HL-60 (cell line): ENCODE data around the gene ATG101.

Experiments
- CTCF ChIP-seq: IDR thresholded peaks from one replicate; pipeline ENCODE4 v1.5.1; 2011; ENCODE audit warnings: low read length, control low read depth, inconsistent platforms; ENCODE audit not compliant: insufficient read depth
- POLR2AphosphoS5 ChIP-seq: IDR thresholded peaks from 2 replicates; pipeline ENCODE4 v1.6.1; 2012; ENCODE audit warnings: low read depth

GRCh38 chr12:52090291-52090690, 20.5 kb downstream of the ATG101 start:
- TF ChIP-seq CTCF (no peak), POLR2AphosphoS5 (no peak)
